Bronchial epithelial cell (primary cell): ENCODE results near the gene ACAA2. TPM values are rescaled to one million over a fixed set of nuclear protein-coding genes. Genes with fewer than 3 reads are reported as not detected.

Experiments
- DNase-seq: peaks from one replicate; pipeline ENCODE4 v3.0.0-alpha.2; 2010; ENCODE audit warnings: low read depth
- FAIRE-seq: peaks from 2 replicates; lab custom pipeline; 2011; peaks lifted over from hg19 to GRCh38; lab: Jason Lieb, UNC
- H3K27me3 ChIP-seq: 2 replicates; pipeline ENCODE4 v1.5.1; 2011; ENCODE audit warnings: low read length; ENCODE audit not compliant: control insufficient read depth, insufficient read depth
- H3K36me3 ChIP-seq: 2 replicates; pipeline ENCODE4 v1.5.1; 2011; ENCODE audit warnings: low read length; ENCODE audit not compliant: control insufficient read depth, insufficient read depth
- H3K4me3 ChIP-seq: 2 replicates; pipeline ENCODE4 v1.5.1; 2011; ENCODE audit warnings: mild to moderate bottlenecking, low read depth, low read length, control low read depth
- CTCF ChIP-seq: IDR thresholded peaks from 2 replicates; pipeline ENCODE4 v1.5.1; 2011; ENCODE audit warnings: mild to moderate bottlenecking, moderate library complexity, low read length, control low read depth, inconsistent platforms; ENCODE audit not compliant: insufficient read depth, severe bottlenecking
- total RNA-seq: library from RNA; depleted of rRNA; stranded (reverse); fragments of >200 nt; gene quantifications from 2 replicates; pipeline ENCODE4 v1.2.1, GENCODE V29; 2014

The ACAA2 gene
- total RNA-seq, 1 donor from 2014 or later = 10.3 TPM

- H3K4me3 ChIP-seq = no peak overlapping the region
- H3K27me3 ChIP-seq = no peaks in the 10 kb centered on the region
- H3K36me3 ChIP-seq = peaks cover 1% of the 10 kb centered on the region
- TF ChIP-seq CTCF = no peak
- FAIRE-seq (no peak), DNase-seq (no peak)
These were observed 34.2 kb upstream of the ACAA2 start for GRCh38 chr18:49847524-49847923.

GRCh38 chr18:49846718-49847470 lies 33.6 kb upstream of the ACAA2 start:
- Histone ChIP-seq H3K36me3 (peaks cover 1% of the 10 kb centered on the region), H3K4me3 (no peak overlapping the region), H3K27me3 (no peaks in the 10 kb centered on the region)
- no peak for TF ChIP-seq CTCF
- DNase-seq = no peak
- FAIRE-seq = no peak

- DNase-seq = no peak
- Histone ChIP-seq H3K27me3 (no peaks in the 10 kb centered on the region), H3K36me3 (peaks cover 1% of the 10 kb centered on the region), H3K4me3 (no peak overlapping the region)
- TF ChIP-seq CTCF = no peak
- peak; percentile 89 for FAIRE-seq
These were observed 33.0 kb upstream of the ACAA2 start for GRCh38 chr18:49846361-49846662.

GRCh38 chr18:49845629-49846360 lies 32.5 kb upstream of the ACAA2 start:
- H3K36me3 ChIP-seq = peaks cover 1% of the 10 kb centered on the region
- no peak for TF ChIP-seq CTCF
- no peak overlapping the region for H3K4me3 ChIP-seq
- H3K27me3 ChIP-seq = no peaks in the 10 kb centered on the region
- FAIRE-seq (no peak), DNase-seq (no peak)

- Histone ChIP-seq H3K27me3 (no peaks in the 10 kb centered on the region), H3K36me3 (peaks cover 1% of the 10 kb centered on the region), H3K4me3 (no peak overlapping the region)
- TF ChIP-seq CTCF = no peak
- FAIRE-seq (no peak), DNase-seq (no peak)
These were observed 31.6 kb upstream of the ACAA2 start for GRCh38 chr18:49844903-49845302.
